Endometrium (tissue), 2 donors: ENCODE data around the gene DHRS7B.

Experiments used
- FAIRE-seq: peaks from 2 replicates; lab custom pipeline; 2012; peaks lifted over from hg19 to GRCh38; lab: Jason Lieb, UNC
- donor health status: control.
- donor health status: control.

Gene DHRS7B

GRCh38 chr17:21157586-21158370 lies 31.0 kb downstream of the DHRS7B start:
- no peak for FAIRE-seq

GRCh38 chr17:21160401-21160800 lies 33.6 kb downstream of the DHRS7B start:
- FAIRE-seq: no peak

GRCh38 chr17:21161498-21162393 lies 35.0 kb downstream of the DHRS7B start:
- peak; percentile 79 for FAIRE-seq

- no peak for FAIRE-seq
Observed at GRCh38 chr17:21162394-21162775, 35.6 kb downstream of the DHRS7B start.

- no peak for FAIRE-seq
Observed at GRCh38 chr17:21163101-21163500, 36.3 kb downstream of the DHRS7B start.

- FAIRE-seq: no peak
Observed at GRCh38 chr17:21164216-21164615, 37.5 kb downstream of the DHRS7B start.

GRCh38 chr17:21164620-21165019 lies 37.9 kb downstream of the DHRS7B start:
- no peak for FAIRE-seq

- no peak for FAIRE-seq
Observed at GRCh38 chr17:21165922-21166594, 39.3 kb downstream of the DHRS7B start.

- no peak for FAIRE-seq
Observed at GRCh38 chr17:21166595-21167210, 39.9 kb downstream of the DHRS7B start.

GRCh38 chr17:21167303-21167702 lies 40.5 kb downstream of the DHRS7B start:
- FAIRE-seq: no peak

- FAIRE-seq: no peak
Observed at GRCh38 chr17:21168555-21168865, 41.7 kb downstream of the DHRS7B start.

- no peak for FAIRE-seq
Observed at GRCh38 chr17:21169496-21169895, 42.7 kb downstream of the DHRS7B start.

GRCh38 chr17:21170809-21171208 lies 44.0 kb downstream of the DHRS7B start:
- FAIRE-seq: no peak

GRCh38 chr17:21171309-21171922 lies 44.7 kb downstream of the DHRS7B start:
- FAIRE-seq: no peak

GRCh38 chr17:21171970-21172510 lies 45.3 kb downstream of the DHRS7B start:
- no peak for FAIRE-seq

- no peak for FAIRE-seq
Observed at GRCh38 chr17:21172846-21173245, 46.1 kb downstream of the DHRS7B start.

GRCh38 chr17:21173543-21173942 lies 46.8 kb downstream of the DHRS7B start:
- no peak for FAIRE-seq

GRCh38 chr17:21174186-21174585 lies 47.4 kb downstream of the DHRS7B start:
- no peak for FAIRE-seq

- FAIRE-seq: no peak
Observed at GRCh38 chr17:21174713-21175112, 47.9 kb downstream of the DHRS7B start.

- no peak for FAIRE-seq
Observed at GRCh38 chr17:21176773-21177395, 50.1 kb downstream of the DHRS7B start.

GRCh38 chr17:21177401-21177800 lies 50.6 kb downstream of the DHRS7B start:
- FAIRE-seq: no peak
